Testis (tissue), 3 donors: ENCODE data around the gene SCIN. TPM values are rescaled to one million over a fixed set of nuclear protein-coding genes. Genes with fewer than 3 reads are reported as not detected.

Experiments
- DNase-seq: peaks from one replicate; pipeline ENCODE4 v3.0.0-alpha.2; 2019
- H3K27ac ChIP-seq, 2 donors: fragments of 200-600 bp; sonication (generic); one replicate each; pipeline ENCODE4 v1.5.1; 2019
- H3K27me3 ChIP-seq: fragments of 200-600 bp; sonication (generic); one replicate; pipeline ENCODE4 v1.5.1; 2019
- H3K36me3 ChIP-seq: fragments of 200-600 bp; sonication (generic); one replicate; pipeline ENCODE4 v1.5.1; 2017; ENCODE audit warnings: low read depth; ENCODE audit errors: missing control alignments
- H3K4me1 ChIP-seq: fragments of 200-600 bp; sonication (generic); one replicate; pipeline ENCODE4 v1.5.1; 2019
- H3K4me3 ChIP-seq, 2 donors: fragments of 200-600 bp; sonication (generic); one replicate each; pipeline ENCODE4 v1.5.1; 2017 to 2019
- H3K9me3 ChIP-seq: fragments of 200-600 bp; sonication (generic); one replicate; pipeline ENCODE4 v1.5.1; 2017
- POLR2A ChIP-seq: fragments of 450-650 bp; IDR thresholded peaks from one replicate; pipeline ENCODE4 v1.6.1; 2017; ENCODE audit warnings: antibody characterized with exemption, mild to moderate bottlenecking, moderate library complexity
- WGBS, 2 donors: methylation state at CpG; one replicate each; pipeline ENCODE4 v1.1.5; 2018; 5-methylcytosine and 5-hydroxymethylcytosine counted together
- intact Hi-C: fragments of 100-400 bp; cut with DNase I; formaldehyde crosslinking; loops from one replicate; pipeline ENCODE4 v1.15.1; 2023; ENCODE audit warnings: low total_unique reads
- polyA plus RNA-seq: library from polyadenylated mRNA; stranded (reverse); fragments of 350-450 nt; fragmentation: Illumina TruSeq; extraction: RNeasy Lipid Tissue Mini Kit (QIAGEN cat#74804); gene quantifications from one replicate; pipeline ENCODE4 v1.2.3, GENCODE V29; 2014; ENCODE audit warnings: low read depth, low replicate concordance; ENCODE audit not compliant: insufficient read depth
- total RNA-seq, 2 donors: library from RNA; depleted of rRNA; stranded (reverse); fragments of >200 nt; gene quantifications; one replicate each; pipeline ENCODE4 v1.2.3, GENCODE V29; 2016
- TF ChIP-seq, protein P1 (sequence below), 3 experiments: fragments of 450-650 bp in 2 of 3; fragments of 200-600 bp in 1 of 3; sonication (generic) in 1 of 3; IDR thresholded peaks; one replicate each; pipeline ENCODE4 v1.5.1; 2016 to 2019; ENCODE audit warnings: antibody characterized with exemption in 3 of 3, mild to moderate bottlenecking in 2 of 3, moderate library complexity in 1 of 3

Gene SCIN
- total and polyA plus RNA-seq, 3 donors from 2014 or later, result 4.7 to 21.9 (median 11.4) TPM

DNA sequence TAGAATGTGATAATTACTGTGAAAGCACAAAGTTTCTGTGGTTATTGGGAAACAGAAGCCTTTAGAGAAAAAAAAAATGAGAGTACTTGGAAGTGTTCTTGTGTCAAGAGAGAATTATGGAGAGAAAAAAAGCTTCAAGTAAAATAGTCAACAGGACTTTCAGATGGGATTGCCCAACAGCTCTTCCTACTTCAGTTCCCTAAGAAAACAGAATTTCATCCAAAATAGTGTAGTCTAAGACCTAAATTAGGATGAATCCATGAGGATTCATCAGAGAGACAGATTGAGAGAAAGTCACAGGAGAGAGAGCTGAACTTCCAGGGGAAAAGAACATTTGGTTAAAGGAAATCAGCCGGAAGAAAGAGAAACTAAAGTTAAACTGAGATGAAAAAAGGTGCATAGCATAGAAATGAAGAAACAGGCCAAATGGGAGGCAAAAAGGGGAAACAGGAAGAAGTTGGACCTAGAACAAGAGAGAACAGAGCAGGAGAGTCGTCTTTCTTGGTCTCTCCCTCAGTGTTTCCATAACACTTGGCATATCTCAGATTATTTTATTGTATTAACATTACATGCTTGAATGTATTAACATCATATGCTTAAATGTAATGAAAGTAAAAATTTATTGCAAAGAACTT lies 2.5 kb downstream of the SCIN start:
- WGBS, 2 donors, result 51 to 61% methylated on average over 2 of the region's 2 CpGs
- intact Hi-C loops, result no loop called here
- H3K27ac ChIP-seq, result no peak overlapping the region
- no peak for TF ChIP-seq POLR2A
- TF ChIP-seq, protein P1, sequence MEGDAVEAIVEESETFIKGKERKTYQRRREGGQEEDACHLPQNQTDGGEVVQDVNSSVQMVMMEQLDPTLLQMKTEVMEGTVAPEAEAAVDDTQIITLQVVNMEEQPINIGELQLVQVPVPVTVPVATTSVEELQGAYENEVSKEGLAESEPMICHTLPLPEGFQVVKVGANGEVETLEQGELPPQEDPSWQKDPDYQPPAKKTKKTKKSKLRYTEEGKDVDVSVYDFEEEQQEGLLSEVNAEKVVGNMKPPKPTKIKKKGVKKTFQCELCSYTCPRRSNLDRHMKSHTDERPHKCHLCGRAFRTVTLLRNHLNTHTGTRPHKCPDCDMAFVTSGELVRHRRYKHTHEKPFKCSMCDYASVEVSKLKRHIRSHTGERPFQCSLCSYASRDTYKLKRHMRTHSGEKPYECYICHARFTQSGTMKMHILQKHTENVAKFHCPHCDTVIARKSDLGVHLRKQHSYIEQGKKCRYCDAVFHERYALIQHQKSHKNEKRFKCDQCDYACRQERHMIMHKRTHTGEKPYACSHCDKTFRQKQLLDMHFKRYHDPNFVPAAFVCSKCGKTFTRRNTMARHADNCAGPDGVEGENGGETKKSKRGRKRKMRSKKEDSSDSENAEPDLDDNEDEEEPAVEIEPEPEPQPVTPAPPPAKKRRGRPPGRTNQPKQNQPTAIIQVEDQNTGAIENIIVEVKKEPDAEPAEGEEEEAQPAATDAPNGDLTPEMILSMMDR (IDR thresholded peaks at IDR 0.05), result no peak
- no peaks in the 10 kb centered on the region for H3K9me3 ChIP-seq
- H3K36me3 ChIP-seq, result no peaks in the 10 kb centered on the region
- no peaks in the 10 kb centered on the region for H3K4me1 ChIP-seq
- H3K4me3 ChIP-seq, result no peak overlapping the region
- DNase-seq, result no peak
- H3K27me3 ChIP-seq, result no peaks in the 10 kb centered on the region

DNA sequence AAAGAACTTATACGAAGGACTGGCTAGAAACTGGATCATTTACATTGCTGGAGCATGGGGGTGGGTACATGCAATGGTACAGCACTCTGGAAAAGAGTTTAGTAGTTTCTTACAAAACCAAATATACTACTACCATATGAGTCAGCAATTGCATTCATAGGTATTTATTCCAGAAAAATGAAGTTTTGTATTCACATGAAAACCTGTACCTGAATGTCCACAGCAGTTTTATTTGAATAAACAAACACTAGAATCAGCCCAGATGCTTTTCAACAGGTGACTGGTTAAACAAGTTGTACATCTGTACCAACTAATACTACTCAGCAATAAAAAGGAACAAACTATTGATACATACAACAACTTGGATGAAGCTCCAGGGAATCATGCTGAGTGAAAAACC lies 3.4 kb downstream of the SCIN start:
- H3K27me3 ChIP-seq, result no peaks in the 10 kb centered on the region
- H3K4me1 ChIP-seq, result no peaks in the 10 kb centered on the region
- H3K9me3 ChIP-seq, result no peaks in the 10 kb centered on the region
- no peak for DNase-seq
- no peak overlapping the region for H3K4me3 ChIP-seq
- H3K27ac ChIP-seq, result no peak overlapping the region
- WGBS, 2 donors, result 78 to 95% methylated on average over 1 of the region's 1 CpG
- H3K36me3 ChIP-seq, result no peaks in the 10 kb centered on the region
- intact Hi-C loops, result no loop called here
- TF ChIP-seq, protein P1 (IDR thresholded peaks at IDR 0.05), result no peak

DNA sequence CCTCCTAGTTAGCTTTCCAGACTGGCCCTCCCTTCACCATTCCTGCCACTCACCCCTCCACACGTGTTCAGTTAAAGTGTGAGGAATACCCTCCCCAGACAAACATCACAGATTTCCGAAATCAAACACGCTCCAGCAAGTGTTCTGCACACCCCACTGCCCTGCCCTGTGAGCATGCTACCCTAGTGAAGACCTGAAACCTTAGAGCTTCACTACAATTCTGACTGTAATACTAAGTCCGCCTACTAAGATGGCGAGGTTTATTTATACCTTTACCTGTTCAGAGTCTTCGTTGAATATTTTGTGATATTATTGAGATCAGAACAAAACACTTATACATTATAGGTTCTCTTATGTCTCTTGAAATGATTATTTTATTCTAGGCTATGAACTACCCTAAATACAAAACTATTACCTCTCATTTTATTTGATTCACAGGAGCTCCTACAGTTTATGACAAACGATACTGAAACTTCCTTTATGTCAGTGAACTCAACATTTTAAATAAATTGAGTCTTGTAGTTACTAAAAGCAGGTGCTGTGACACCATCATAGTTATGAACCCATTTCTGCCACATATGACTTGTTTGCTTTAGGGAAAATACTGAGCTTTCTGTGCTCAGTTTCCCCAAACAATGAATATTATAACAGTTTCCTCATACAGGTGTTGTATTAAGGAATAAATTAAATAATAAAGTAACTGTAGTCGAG lies 8.6 kb downstream of the SCIN start:
- Histone ChIP-seq H3K9me3 (no peaks in the 10 kb centered on the region), H3K4me1 (no peaks in the 10 kb centered on the region), H3K36me3 (no peaks in the 10 kb centered on the region), H3K4me3 (no peak overlapping the region), H3K27me3 (no peaks in the 10 kb centered on the region), H3K27ac (no peak overlapping the region)
- DNase-seq, result no peak
- WGBS, 2 donors, result 87 to 88% methylated on average over 8 of the region's 8 CpGs
- intact Hi-C loops, result no loop called here
- no peak for TF ChIP-seq POLR2A
- TF ChIP-seq, protein P1 (IDR thresholded peaks at IDR 0.05), result no peak

DNA sequence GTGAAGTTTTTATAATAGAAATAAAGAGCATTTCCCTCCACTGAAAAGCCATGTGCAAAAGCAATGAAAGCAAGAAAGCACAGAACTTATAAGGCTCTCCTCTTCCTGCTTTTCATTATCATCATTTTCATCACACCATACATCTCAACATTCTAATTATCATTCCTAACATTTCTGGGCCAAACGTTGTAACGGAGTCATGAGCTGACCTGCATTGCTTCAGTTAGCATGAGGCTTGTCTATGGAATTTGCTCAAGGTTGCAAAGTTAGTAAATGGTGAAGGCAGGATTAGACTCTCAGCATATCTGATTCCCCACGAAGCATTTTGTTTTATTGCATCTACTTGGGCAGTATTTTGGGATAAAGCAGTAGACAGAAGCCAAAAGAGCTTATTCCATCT lies 11.4 kb downstream of the SCIN start:
- DNase-seq, result no peak
- H3K36me3 ChIP-seq, result no peaks in the 10 kb centered on the region
- H3K27me3 ChIP-seq, result no peaks in the 10 kb centered on the region
- H3K4me1 ChIP-seq, result no peaks in the 10 kb centered on the region
- H3K9me3 ChIP-seq, result no peaks in the 10 kb centered on the region
- intact Hi-C loops, result no loop called here
- no peak overlapping the region for H3K4me3 ChIP-seq
- WGBS, 2 donors, result 54 to 59% methylated on average over 3 of the region's 3 CpGs
- TF ChIP-seq POLR2A, result no peak
- TF ChIP-seq, protein P1 (IDR thresholded peaks at IDR 0.05), result no peak
- no peak overlapping the region for H3K27ac ChIP-seq

DNA sequence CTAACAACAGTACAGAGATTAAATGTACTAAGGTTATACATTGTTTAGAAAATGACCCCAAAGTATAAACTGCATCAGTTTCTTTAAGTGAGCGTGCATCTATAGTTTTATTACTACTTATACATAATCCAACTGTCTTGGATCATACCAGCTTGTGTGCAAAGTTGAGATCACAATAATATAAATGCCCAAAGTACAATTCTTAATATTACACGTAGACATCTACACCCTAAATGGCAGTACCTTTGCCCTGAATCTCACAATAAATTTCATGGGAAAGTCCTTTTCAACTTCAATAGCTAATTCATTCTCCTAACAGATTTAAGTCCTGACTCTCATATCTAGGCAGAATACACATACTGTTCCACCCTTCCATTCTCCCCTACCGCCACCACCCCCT lies 11.8 kb downstream of the SCIN start:
- Histone ChIP-seq H3K27ac (no peak overlapping the region), H3K4me1 (no peaks in the 10 kb centered on the region), H3K27me3 (no peaks in the 10 kb centered on the region), H3K4me3 (no peak overlapping the region), H3K36me3 (no peaks in the 10 kb centered on the region), H3K9me3 (no peaks in the 10 kb centered on the region)
- TF ChIP-seq POLR2A, result no peak
- TF ChIP-seq, protein P1 (IDR thresholded peaks at IDR 0.05), result no peak
- intact Hi-C loops, result no loop called here
- 84 to 86% methylated on average over 3 of the region's 3 CpGs for WGBS, 2 donors
- no peak for DNase-seq
